ENCODE data around the gene NCOR2. TPM values are rescaled to one million over a fixed set of nuclear protein-coding genes. Genes with fewer than 3 reads are reported as not detected.

The NCOR2 gene
- total RNA-seq, 1 donor: 45.2 TPM

DNA sequence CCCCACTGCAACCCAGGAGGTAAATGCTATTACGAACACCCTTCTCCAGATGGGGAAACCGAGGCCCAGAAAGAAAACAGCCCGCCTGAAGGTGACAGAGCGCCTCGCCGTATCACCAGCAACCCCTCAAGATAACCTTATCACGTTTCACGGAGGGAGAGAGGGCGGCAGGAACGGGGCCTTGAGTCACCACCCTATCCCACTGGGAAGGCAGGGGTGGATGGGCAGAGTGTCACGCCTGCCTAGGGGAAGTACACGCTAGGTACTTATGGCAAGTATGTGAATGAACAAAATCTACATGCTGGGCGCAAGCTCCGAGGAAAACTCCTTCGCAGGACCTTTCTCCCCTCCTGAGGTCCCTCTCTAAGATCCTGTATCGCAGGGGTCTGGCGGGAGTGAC lies 17.8 kb downstream of the NCOR2 start:
- Histone ChIP-seq H3K36me3 (ENCODE audit: insufficient read depth, low read length) (no peaks in the 10 kb centered on the region), H2AFZ (ENCODE audit: low read length) (no peak overlapping the region), H3K4me2 (ENCODE audit: insufficient read depth, low read length) (no peak overlapping the region), H3K4me3 (ENCODE audit: insufficient read depth, low read length) (no peak overlapping the region), H3K27ac (ENCODE audit: low read depth, low read length) (peak overlapping the region; percentile 60), H3K79me2 (ENCODE audit: insufficient read depth, low read length) (peaks cover 96% of the 10 kb centered on the region), H3K4me1 (ENCODE audit: insufficient read depth, low read length) (peaks cover 52% of the 10 kb centered on the region), H4K20me1 (ENCODE audit: insufficient read depth, low read length) (peaks cover 74% of the 10 kb centered on the region), H3K9me3 (ENCODE audit: low read depth, low read length) (no peaks in the 10 kb centered on the region), H3K27me3 (ENCODE audit: insufficient read depth, low read length) (no peaks in the 10 kb centered on the region)
- TF ChIP-seq, protein P1, sequence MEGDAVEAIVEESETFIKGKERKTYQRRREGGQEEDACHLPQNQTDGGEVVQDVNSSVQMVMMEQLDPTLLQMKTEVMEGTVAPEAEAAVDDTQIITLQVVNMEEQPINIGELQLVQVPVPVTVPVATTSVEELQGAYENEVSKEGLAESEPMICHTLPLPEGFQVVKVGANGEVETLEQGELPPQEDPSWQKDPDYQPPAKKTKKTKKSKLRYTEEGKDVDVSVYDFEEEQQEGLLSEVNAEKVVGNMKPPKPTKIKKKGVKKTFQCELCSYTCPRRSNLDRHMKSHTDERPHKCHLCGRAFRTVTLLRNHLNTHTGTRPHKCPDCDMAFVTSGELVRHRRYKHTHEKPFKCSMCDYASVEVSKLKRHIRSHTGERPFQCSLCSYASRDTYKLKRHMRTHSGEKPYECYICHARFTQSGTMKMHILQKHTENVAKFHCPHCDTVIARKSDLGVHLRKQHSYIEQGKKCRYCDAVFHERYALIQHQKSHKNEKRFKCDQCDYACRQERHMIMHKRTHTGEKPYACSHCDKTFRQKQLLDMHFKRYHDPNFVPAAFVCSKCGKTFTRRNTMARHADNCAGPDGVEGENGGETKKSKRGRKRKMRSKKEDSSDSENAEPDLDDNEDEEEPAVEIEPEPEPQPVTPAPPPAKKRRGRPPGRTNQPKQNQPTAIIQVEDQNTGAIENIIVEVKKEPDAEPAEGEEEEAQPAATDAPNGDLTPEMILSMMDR (IDR thresholded peaks at IDR 0.05; ENCODE audit: extremely low read depth, low read depth, low read length): no peak
- peak; percentile 83 for DNase-seq (ENCODE audit: insufficient read length, low spot score, missing footprints)

GRCh38 chr12:124548854-124549378 lies 18.5 kb downstream of the NCOR2 start:
- TF ChIP-seq, protein P1 (IDR thresholded peaks at IDR 0.05; ENCODE audit: extremely low read depth, low read depth, low read length): no peak
- peak; percentile 85 for DNase-seq (ENCODE audit: insufficient read length, low spot score, missing footprints)
- Histone ChIP-seq H3K4me1 (ENCODE audit: insufficient read depth, low read length) (peaks cover 52% of the 10 kb centered on the region), H3K4me3 (ENCODE audit: insufficient read depth, low read length) (no peak overlapping the region), H3K36me3 (ENCODE audit: insufficient read depth, low read length) (no peaks in the 10 kb centered on the region), H2AFZ (ENCODE audit: low read length) (no peak overlapping the region), H4K20me1 (ENCODE audit: insufficient read depth, low read length) (peaks cover 74% of the 10 kb centered on the region), H3K27ac (ENCODE audit: low read depth, low read length) (peak overlapping the region; percentile 60), H3K27me3 (ENCODE audit: insufficient read depth, low read length) (no peaks in the 10 kb centered on the region), H3K4me2 (ENCODE audit: insufficient read depth, low read length) (peak overlapping the region; percentile 42), H3K9me3 (ENCODE audit: low read depth, low read length) (no peaks in the 10 kb centered on the region), H3K79me2 (ENCODE audit: insufficient read depth, low read length) (peaks cover 96% of the 10 kb centered on the region)

- H3K79me2 ChIP-seq (ENCODE audit: insufficient read depth, low read length): peaks cover 95% of the 10 kb centered on the region
- no peak for DNase-seq (ENCODE audit: insufficient read length, low spot score, missing footprints)
- no peaks in the 10 kb centered on the region for H3K9me3 ChIP-seq (ENCODE audit: low read depth, low read length)
- TF ChIP-seq, protein P1 (IDR thresholded peaks at IDR 0.05; ENCODE audit: extremely low read depth, low read depth, low read length): no peak
- H4K20me1 ChIP-seq (ENCODE audit: insufficient read depth, low read length): peaks cover 71% of the 10 kb centered on the region
- peak overlapping the region; percentile 60 for H3K27ac ChIP-seq (ENCODE audit: low read depth, low read length)
- no peak overlapping the region for H3K4me2 ChIP-seq (ENCODE audit: insufficient read depth, low read length)
- no peaks in the 10 kb centered on the region for H3K36me3 ChIP-seq (ENCODE audit: insufficient read depth, low read length)
- H3K27me3 ChIP-seq (ENCODE audit: insufficient read depth, low read length): no peaks in the 10 kb centered on the region
- H3K4me3 ChIP-seq (ENCODE audit: insufficient read depth, low read length): no peak overlapping the region
- H3K4me1 ChIP-seq (ENCODE audit: insufficient read depth, low read length): peaks cover 52% of the 10 kb centered on the region
- H2AFZ ChIP-seq (ENCODE audit: low read length): no peak overlapping the region
Measured at GRCh38 chr12:124547626-124548025, 19.8 kb downstream of the NCOR2 start.

GRCh38 chr12:124545508-124546418 lies 21.6 kb downstream of the NCOR2 start:
- Histone ChIP-seq H3K4me2 (ENCODE audit: insufficient read depth, low read length) (peak overlapping the region; percentile 86), H3K79me2 (ENCODE audit: insufficient read depth, low read length) (peaks cover 88% of the 10 kb centered on the region), H3K27ac (ENCODE audit: low read depth, low read length) (peak overlapping the region; percentile 93), H3K36me3 (ENCODE audit: insufficient read depth, low read length) (no peaks in the 10 kb centered on the region), H2AFZ (ENCODE audit: low read length) (no peak overlapping the region), H3K9me3 (ENCODE audit: low read depth, low read length) (no peaks in the 10 kb centered on the region), H3K4me3 (ENCODE audit: insufficient read depth, low read length) (peak overlapping the region; percentile 53), H3K4me1 (ENCODE audit: insufficient read depth, low read length) (peaks cover 43% of the 10 kb centered on the region), H4K20me1 (ENCODE audit: insufficient read depth, low read length) (peaks cover 68% of the 10 kb centered on the region), H3K27me3 (ENCODE audit: insufficient read depth, low read length) (no peaks in the 10 kb centered on the region)
- TF ChIP-seq, protein P1 (IDR thresholded peaks at IDR 0.05; ENCODE audit: extremely low read depth, low read depth, low read length): no peak
- peak; percentile 98 for DNase-seq (ENCODE audit: insufficient read length, low spot score, missing footprints)

All from osteoblast (primary cell).